Tibial nerve (tissue), 4 donors: ENCODE measurements around the gene PEMT.

Experiments used
- EP300 ChIP-seq, 2 donors: sonication (generic); formaldehyde crosslinking; IDR thresholded peaks; one replicate each; pipeline ENCODE4 v1.6.1; 2017; ENCODE audit warnings: antibody characterized with exemption in 2 of 2, mild to moderate bottlenecking in 1 of 2
- POLR2A ChIP-seq, 2 donors: fragments of 450-650 bp; IDR thresholded peaks; one replicate each; pipeline ENCODE4 v1.6.1; 2017; ENCODE audit warnings: antibody characterized with exemption in 2 of 2, mild to moderate bottlenecking in 2 of 2, moderate library complexity in 2 of 2
- TF ChIP-seq, protein P1 (sequence below), 5 experiments: fragments of 200-600 bp in 3 of 5; fragments of 450-650 bp in 2 of 5; sonication (generic) in 3 of 5; IDR thresholded peaks; one replicate each; pipeline ENCODE4 v1.5.1; 2016 to 2019; ENCODE audit warnings: antibody characterized with exemption in 5 of 5, mild to moderate bottlenecking in 3 of 5, moderate library complexity in 2 of 5

DNA sequence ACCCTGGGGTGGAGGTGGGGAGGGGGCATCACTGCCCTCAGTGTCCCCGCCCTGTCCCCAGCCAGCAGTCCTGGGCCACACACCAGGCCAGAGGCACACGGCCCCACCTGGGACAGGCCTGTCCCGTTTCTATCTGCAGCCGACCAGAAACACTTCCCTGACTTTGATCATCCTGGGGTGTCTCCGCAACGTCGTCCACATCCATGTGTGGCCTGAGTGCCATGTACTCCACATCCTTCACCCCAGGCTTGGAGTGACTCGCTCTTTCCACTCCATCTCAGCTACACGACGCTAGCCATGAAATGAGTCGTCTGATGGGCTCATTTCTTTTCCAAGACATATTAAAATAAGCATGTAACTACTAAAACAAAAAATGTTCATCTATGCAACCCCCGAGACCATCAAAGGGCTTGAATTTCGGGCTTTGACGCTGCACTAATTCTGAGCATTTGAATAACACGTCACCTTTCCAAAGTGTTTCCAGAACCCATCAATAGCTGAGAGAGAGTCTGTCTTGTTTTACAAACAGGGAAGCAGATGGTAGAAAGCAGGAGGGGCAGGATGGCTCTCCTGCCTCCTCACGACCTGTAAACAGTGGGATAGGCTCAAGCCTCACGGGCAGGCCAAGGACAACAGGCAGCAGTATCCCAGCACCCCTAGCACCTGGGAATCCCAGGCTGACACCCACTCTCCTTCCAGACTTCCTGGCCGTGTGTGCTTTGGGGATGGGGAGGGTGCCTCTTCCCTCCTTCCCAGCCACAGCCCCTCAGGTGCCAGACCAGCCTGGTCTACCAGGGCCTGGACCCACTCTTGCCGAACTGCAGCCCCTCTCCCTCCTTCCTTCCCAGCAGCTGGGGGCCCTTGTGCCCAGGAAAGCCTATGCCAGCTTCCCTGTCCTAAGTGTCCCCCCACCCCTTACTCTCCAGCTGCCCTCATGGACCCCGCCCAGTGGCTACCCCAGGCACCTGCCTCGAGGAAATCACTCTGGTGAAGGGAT, 75.3 kb downstream of the PEMT start:
- TF ChIP-seq, protein P1, sequence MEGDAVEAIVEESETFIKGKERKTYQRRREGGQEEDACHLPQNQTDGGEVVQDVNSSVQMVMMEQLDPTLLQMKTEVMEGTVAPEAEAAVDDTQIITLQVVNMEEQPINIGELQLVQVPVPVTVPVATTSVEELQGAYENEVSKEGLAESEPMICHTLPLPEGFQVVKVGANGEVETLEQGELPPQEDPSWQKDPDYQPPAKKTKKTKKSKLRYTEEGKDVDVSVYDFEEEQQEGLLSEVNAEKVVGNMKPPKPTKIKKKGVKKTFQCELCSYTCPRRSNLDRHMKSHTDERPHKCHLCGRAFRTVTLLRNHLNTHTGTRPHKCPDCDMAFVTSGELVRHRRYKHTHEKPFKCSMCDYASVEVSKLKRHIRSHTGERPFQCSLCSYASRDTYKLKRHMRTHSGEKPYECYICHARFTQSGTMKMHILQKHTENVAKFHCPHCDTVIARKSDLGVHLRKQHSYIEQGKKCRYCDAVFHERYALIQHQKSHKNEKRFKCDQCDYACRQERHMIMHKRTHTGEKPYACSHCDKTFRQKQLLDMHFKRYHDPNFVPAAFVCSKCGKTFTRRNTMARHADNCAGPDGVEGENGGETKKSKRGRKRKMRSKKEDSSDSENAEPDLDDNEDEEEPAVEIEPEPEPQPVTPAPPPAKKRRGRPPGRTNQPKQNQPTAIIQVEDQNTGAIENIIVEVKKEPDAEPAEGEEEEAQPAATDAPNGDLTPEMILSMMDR (IDR thresholded peaks at IDR 0.05) = no peak
- TF ChIP-seq EP300 (IDR thresholded peaks at IDR 0.05) = no peak
- TF ChIP-seq POLR2A (IDR thresholded peaks at IDR 0.05) = no peak
